WTC11 (cell line): ENCODE measurements around the gene GABBR1.

Source experiments
- FOXP1 ChIP-seq: sonication (generic); formaldehyde crosslinking; IDR thresholded peaks from 2 replicates; pipeline ENCODE4 v1.8.0; 2022; ENCODE audit warnings: missing genetic modification reagents, mild to moderate bottlenecking, moderate library complexity, borderline replicate concordance
- SMAD3 ChIP-seq: sonication (generic); formaldehyde crosslinking; IDR thresholded peaks from 2 replicates; pipeline ENCODE4 v1.8.0; 2022; ENCODE audit warnings: missing genetic modification reagents, mild to moderate bottlenecking, borderline replicate concordance
- SOX15 ChIP-seq: fragments of 250-450 bp; sonication (Bioruptor Pico); IDR thresholded peaks from 2 replicates; pipeline ENCODE4 v1.9.0; 2021; ENCODE audit warnings: mild to moderate bottlenecking
- TEAD4 ChIP-seq: sonication (generic); formaldehyde crosslinking; IDR thresholded peaks from 2 replicates; pipeline ENCODE4 v1.8.0; 2022; ENCODE audit warnings: mild to moderate bottlenecking, missing genetic modification reagents
- TF ChIP-seq, protein P1 (sequence below): fragments of 200-600 bp; IDR thresholded peaks from 2 replicates; pipeline ENCODE4 v1.8.0; 2022; ENCODE audit warnings: antibody characterized with exemption
- TF ChIP-seq, protein P2 (sequence below): sonication (generic); formaldehyde crosslinking; IDR thresholded peaks from 2 replicates; pipeline ENCODE4 v1.8.0; 2022; ENCODE audit warnings: mild to moderate bottlenecking, missing genetic modification reagents
- TF ChIP-seq, protein P3 (sequence below): sonication (generic); formaldehyde crosslinking; conservative IDR thresholded peaks from 2 replicates; pipeline ENCODE4 v1.8.1; 2022; ENCODE audit warnings: mild to moderate bottlenecking, missing genetic modification reagents
- TF ChIP-seq, protein P4 (sequence below): sonication (generic); formaldehyde crosslinking; IDR thresholded peaks from 2 replicates; pipeline ENCODE4 v1.8.1; 2023; ENCODE audit warnings: mild to moderate bottlenecking, missing genetic modification reagents, moderate library complexity
- TF ChIP-seq, protein P5 (sequence below): sonication (generic); formaldehyde crosslinking; IDR thresholded peaks from 2 replicates; pipeline ENCODE4 v1.8.0; 2022; ENCODE audit warnings: mild to moderate bottlenecking, missing genetic modification reagents
- TF ChIP-seq, protein P6 (sequence below): sonication (generic); formaldehyde crosslinking; IDR thresholded peaks from 2 replicates; pipeline ENCODE4 v1.8.0; 2022; ENCODE audit warnings: missing genetic modification reagents
- TF ChIP-seq, protein P7 (sequence below): sonication (generic); formaldehyde crosslinking; IDR thresholded peaks from 2 replicates; pipeline ENCODE4 v1.8.0; 2022; ENCODE audit warnings: mild to moderate bottlenecking, missing genetic modification reagents
- TF ChIP-seq, protein P8 (sequence below): sonication (generic); formaldehyde crosslinking; IDR thresholded peaks from 2 replicates; pipeline ENCODE4 v1.8.0; 2022; ENCODE audit warnings: mild to moderate bottlenecking, missing genetic modification reagents
- TF ChIP-seq, protein P9 (sequence below): sonication (generic); formaldehyde crosslinking; IDR thresholded peaks from 2 replicates; pipeline ENCODE4 v1.8.1; 2022; ENCODE audit warnings: low read depth, missing genetic modification reagents, borderline replicate concordance

DNA sequence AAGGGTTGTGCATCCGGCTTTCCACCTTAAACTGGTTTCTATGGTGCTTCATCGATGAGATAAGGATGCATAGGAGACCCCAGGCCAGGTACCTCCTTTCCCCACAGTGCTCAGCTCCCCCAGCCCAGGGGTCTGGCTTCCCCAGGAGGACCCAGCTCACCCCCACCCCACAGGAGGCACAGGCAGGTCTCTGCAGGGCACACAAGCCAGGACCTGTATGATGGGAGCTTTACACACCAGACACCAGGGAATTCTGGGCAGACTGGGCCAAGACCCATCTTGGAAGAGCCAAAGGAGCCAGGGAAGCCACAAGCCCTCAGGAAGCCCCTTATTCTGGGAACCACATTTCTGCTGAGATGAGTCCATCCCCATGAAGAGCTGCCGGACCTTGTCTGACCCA lies 103.0 kb downstream of the GABBR1 start:
- TF ChIP-seq, protein P1, sequence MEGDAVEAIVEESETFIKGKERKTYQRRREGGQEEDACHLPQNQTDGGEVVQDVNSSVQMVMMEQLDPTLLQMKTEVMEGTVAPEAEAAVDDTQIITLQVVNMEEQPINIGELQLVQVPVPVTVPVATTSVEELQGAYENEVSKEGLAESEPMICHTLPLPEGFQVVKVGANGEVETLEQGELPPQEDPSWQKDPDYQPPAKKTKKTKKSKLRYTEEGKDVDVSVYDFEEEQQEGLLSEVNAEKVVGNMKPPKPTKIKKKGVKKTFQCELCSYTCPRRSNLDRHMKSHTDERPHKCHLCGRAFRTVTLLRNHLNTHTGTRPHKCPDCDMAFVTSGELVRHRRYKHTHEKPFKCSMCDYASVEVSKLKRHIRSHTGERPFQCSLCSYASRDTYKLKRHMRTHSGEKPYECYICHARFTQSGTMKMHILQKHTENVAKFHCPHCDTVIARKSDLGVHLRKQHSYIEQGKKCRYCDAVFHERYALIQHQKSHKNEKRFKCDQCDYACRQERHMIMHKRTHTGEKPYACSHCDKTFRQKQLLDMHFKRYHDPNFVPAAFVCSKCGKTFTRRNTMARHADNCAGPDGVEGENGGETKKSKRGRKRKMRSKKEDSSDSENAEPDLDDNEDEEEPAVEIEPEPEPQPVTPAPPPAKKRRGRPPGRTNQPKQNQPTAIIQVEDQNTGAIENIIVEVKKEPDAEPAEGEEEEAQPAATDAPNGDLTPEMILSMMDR: no peak
- TF ChIP-seq FOXP1: no peak
- TF ChIP-seq, protein P2, sequence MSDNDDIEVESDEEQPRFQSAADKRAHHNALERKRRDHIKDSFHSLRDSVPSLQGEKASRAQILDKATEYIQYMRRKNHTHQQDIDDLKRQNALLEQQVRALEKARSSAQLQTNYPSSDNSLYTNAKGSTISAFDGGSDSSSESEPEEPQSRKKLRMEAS (CRISPR knock-in tag): no peak
- TF ChIP-seq, protein P3, sequence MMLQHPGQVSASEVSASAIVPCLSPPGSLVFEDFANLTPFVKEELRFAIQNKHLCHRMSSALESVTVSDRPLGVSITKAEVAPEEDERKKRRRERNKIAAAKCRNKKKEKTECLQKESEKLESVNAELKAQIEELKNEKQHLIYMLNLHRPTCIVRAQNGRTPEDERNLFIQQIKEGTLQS (CRISPR knock-in tag): no peak
- TF ChIP-seq, protein P4, sequence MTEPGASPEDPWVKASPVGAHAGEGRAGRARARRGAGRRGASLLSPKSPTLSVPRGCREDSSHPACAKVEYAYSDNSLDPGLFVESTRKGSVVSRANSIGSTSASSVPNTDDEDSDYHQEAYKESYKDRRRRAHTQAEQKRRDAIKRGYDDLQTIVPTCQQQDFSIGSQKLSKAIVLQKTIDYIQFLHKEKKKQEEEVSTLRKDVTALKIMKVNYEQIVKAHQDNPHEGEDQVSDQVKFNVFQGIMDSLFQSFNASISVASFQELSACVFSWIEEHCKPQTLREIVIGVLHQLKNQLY (CRISPR knock-in tag): no peak
- TF ChIP-seq, protein P5, sequence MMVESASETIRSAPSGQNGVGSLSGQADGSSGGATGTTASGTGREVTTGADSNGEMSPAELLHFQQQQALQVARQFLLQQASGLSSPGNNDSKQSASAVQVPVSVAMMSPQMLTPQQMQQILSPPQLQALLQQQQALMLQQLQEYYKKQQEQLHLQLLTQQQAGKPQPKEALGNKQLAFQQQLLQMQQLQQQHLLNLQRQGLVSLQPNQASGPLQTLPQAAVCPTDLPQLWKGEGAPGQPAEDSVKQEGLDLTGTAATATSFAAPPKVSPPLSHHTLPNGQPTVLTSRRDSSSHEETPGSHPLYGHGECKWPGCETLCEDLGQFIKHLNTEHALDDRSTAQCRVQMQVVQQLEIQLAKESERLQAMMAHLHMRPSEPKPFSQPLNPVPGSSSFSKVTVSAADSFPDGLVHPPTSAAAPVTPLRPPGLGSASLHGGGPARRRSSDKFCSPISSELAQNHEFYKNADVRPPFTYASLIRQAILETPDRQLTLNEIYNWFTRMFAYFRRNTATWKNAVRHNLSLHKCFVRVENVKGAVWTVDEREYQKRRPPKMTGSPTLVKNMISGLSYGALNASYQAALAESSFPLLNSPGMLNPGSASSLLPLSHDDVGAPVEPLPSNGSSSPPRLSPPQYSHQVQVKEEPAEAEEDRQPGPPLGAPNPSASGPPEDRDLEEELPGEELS (CRISPR knock-in tag): no peak
- TF ChIP-seq, protein P6, sequence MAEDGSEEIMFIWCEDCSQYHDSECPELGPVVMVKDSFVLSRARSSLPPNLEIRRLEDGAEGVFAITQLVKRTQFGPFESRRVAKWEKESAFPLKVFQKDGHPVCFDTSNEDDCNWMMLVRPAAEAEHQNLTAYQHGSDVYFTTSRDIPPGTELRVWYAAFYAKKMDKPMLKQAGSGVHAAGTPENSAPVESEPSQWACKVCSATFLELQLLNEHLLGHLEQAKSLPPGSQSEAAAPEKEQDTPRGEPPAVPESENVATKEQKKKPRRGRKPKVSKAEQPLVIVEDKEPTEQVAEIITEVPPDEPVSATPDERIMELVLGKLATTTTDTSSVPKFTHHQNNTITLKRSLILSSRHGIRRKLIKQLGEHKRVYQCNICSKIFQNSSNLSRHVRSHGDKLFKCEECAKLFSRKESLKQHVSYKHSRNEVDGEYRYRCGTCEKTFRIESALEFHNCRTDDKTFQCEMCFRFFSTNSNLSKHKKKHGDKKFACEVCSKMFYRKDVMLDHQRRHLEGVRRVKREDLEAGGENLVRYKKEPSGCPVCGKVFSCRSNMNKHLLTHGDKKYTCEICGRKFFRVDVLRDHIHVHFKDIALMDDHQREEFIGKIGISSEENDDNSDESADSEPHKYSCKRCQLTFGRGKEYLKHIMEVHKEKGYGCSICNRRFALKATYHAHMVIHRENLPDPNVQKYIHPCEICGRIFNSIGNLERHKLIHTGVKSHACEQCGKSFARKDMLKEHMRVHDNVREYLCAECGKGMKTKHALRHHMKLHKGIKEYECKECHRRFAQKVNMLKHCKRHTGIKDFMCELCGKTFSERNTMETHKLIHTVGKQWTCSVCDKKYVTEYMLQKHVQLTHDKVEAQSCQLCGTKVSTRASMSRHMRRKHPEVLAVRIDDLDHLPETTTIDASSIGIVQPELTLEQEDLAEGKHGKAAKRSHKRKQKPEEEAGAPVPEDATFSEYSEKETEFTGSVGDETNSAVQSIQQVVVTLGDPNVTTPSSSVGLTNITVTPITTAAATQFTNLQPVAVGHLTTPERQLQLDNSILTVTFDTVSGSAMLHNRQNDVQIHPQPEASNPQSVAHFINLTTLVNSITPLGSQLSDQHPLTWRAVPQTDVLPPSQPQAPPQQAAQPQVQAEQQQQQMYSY: no peak
- TF ChIP-seq, protein P7, sequence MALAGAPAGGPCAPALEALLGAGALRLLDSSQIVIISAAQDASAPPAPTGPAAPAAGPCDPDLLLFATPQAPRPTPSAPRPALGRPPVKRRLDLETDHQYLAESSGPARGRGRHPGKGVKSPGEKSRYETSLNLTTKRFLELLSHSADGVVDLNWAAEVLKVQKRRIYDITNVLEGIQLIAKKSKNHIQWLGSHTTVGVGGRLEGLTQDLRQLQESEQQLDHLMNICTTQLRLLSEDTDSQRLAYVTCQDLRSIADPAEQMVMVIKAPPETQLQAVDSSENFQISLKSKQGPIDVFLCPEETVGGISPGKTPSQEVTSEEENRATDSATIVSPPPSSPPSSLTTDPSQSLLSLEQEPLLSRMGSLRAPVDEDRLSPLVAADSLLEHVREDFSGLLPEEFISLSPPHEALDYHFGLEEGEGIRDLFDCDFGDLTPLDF: no peak
- no peak for TF ChIP-seq SMAD3 (CRISPR knock-in tag)
- no peak for TF ChIP-seq SOX15 (CRISPR knock-in tag)
- TF ChIP-seq, protein P8, sequence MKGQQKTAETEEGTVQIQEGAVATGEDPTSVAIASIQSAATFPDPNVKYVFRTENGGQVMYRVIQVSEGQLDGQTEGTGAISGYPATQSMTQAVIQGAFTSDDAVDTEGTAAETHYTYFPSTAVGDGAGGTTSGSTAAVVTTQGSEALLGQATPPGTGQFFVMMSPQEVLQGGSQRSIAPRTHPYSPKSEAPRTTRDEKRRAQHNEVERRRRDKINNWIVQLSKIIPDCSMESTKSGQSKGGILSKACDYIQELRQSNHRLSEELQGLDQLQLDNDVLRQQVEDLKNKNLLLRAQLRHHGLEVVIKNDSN (CRISPR knock-in tag): no peak
- TF ChIP-seq TEAD4 (CRISPR knock-in tag): no peak
- TF ChIP-seq, protein P9, sequence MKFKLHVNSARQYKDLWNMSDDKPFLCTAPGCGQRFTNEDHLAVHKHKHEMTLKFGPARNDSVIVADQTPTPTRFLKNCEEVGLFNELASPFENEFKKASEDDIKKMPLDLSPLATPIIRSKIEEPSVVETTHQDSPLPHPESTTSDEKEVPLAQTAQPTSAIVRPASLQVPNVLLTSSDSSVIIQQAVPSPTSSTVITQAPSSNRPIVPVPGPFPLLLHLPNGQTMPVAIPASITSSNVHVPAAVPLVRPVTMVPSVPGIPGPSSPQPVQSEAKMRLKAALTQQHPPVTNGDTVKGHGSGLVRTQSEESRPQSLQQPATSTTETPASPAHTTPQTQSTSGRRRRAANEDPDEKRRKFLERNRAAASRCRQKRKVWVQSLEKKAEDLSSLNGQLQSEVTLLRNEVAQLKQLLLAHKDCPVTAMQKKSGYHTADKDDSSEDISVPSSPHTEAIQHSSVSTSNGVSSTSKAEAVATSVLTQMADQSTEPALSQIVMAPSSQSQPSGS (CRISPR knock-in tag): no peak
